K562 (cell line): ENCODE results near the gene SIRT5. TPM values are rescaled to one million over a fixed set of nuclear protein-coding genes. Genes with fewer than 3 reads are reported as not detected.

Experiments
- CBFA2T3 ChIP-seq: fragments of 450-650 bp; IDR thresholded peaks from 2 replicates; pipeline ENCODE4 v1.6.1; 2017
- CBX5 ChIP-seq: IDR thresholded peaks from 2 replicates; pipeline ENCODE4 v1.6.1; 2014; ENCODE audit warnings: low read depth, borderline replicate concordance
- PHF21A ChIP-seq: fragments of 450-650 bp; IDR thresholded peaks from 2 replicates; pipeline ENCODE4 v1.6.1; 2017; ENCODE audit warnings: low read depth, borderline replicate concordance
- RBM34 ChIP-seq: fragments of 200-400 bp; formaldehyde crosslinking; IDR thresholded peaks from 2 replicates; pipeline ENCODE4 v1.6.1; 2018; ENCODE audit warnings: low read length, borderline replicate concordance; ENCODE audit not compliant: insufficient read depth
- RNF2 ChIP-seq: sonication (generic); IDR thresholded peaks from 2 replicates; pipeline ENCODE4 v1.6.1; 2016
- SRSF9 ChIP-seq: fragments of 200-400 bp; formaldehyde crosslinking; IDR thresholded peaks from 2 replicates; pipeline ENCODE4 v1.6.1; 2017; ENCODE audit warnings: low read depth, low read length, borderline replicate concordance
- SUPT5H ChIP-seq: fragments of 450-650 bp; IDR thresholded peaks from 2 replicates; pipeline ENCODE4 v1.6.1; 2016
- ZKSCAN8 ChIP-seq: fragments of 200-800 bp; sonication (Bioruptor generic); IDR thresholded peaks from 2 replicates; pipeline ENCODE4 v1.6.1; 2016; ENCODE audit warnings: missing genetic modification characterization, missing compliant biosample characterization
- ZNF347 ChIP-seq: fragments of 450-650 bp; formaldehyde crosslinking; IDR thresholded peaks from 2 replicates; pipeline ENCODE4 v1.4.0; 2020; ENCODE audit warnings: low read depth, mild to moderate bottlenecking, moderate library complexity
- polyA plus RNA-seq, 8 experiments: library from polyadenylated mRNA; depleted of rRNA in 4 of 8; stranded (reverse) in 5 of 8; unstranded in 3 of 8; fragments of >200 nt; fragmentation: Nextera tagmentation in 2 of 8; fragmentation: Illumina TruSeq in 1 of 8; extraction: Ambion mirVana in 2 of 8; extraction: Trizol in 1 of 8; gene quantifications; 2 replicates each; pipeline versions ENCODE4 v1.2.1 to v1.2.3, GENCODE V29; 2011 to 2014; ENCODE audit warnings: inconsistent platforms in 1 of 8, missing spikeins in 1 of 8
- total RNA-seq, 7 experiments: library from RNA; depleted of rRNA in 6 of 7; stranded (reverse); fragments of >200 nt in 6 of 7; fragmentation: Illumina TruSeq in 2 of 7; extraction: Trizol in 2 of 7; gene quantifications; 2 replicates each; pipeline versions ENCODE4 v1.2.1 to v1.2.3, GENCODE V29; 2011 to 2021; ENCODE audit warnings: low replicate concordance in 1 of 7
- TF ChIP-seq, protein P1 (sequence below): fragments of 450-650 bp; conservative IDR thresholded peaks from 2 replicates; pipeline ENCODE4 v1.6.1; 2016; ENCODE audit warnings: missing genetic modification characterization, low read depth, mild to moderate bottlenecking, control low read depth, missing compliant biosample characterization
- TF ChIP-seq, protein P2 (sequence below): fragments of 250-450 bp; sonication (Bioruptor Pico); IDR thresholded peaks from 2 replicates; pipeline ENCODE4 v1.5.0; 2021; ENCODE audit warnings: mild to moderate bottlenecking, moderate library complexity
- TF ChIP-seq, protein P3 (sequence below): sonication (generic); formaldehyde crosslinking; IDR thresholded peaks from 2 replicates; pipeline ENCODE4 v1.8.1; 2022; ENCODE audit warnings: missing genetic modification reagents
- TF ChIP-seq, protein P4 (sequence below): sonication (generic); formaldehyde crosslinking; IDR thresholded peaks from 2 replicates; pipeline ENCODE4 v1.8.0; 2022; ENCODE audit warnings: missing genetic modification reagents, mild to moderate bottlenecking, moderate library complexity, borderline replicate concordance

SIRT5 gene
- total and polyA plus RNA-seq, 9 of the 15 experiments (the other 6 are each of a cell fraction or from before 2014, with no cell fraction given): 2.1 to 15.7 (median 11.4) TPM

DNA sequence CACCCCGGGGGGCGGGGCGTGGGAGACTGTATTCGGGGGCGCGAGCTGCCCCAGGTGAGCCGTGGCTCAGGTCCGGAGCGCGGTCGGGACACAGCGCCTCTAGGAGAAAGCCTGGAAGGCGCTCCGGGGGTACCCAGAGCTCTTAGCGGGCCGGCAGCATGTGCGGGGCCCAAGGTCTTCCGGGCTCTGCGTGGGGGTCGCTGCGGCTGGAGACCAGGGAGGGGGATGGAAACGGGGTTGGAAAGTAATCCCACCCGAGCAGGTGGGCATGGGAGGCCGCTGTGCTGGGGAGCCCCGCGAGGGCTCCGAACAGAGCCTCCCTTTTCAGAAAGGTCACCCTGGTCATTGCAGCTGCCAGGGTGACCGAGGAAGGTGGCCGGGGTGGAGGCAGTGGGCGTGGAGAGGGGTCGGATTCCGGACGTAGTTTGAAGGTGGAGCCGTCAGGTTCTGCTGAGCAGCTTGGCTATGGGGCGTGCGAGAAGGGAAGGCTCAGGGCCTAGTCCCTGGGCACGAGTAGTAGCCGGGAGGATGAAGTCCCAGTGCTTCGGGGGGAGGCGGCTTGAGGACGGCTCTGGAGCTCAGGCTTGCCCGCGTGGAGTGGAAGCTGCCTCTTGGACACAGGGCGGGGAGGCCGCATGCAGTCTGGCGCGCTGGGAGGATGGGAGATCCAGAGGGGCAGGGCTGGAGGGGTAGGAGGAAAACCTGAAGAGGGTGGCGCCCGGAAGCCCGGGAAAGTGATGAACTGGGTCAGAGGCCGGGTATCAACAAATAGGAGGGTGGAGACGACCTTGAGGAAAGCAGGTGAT is at the start of gene SIRT5 (continued):
- TF ChIP-seq, protein P1, sequence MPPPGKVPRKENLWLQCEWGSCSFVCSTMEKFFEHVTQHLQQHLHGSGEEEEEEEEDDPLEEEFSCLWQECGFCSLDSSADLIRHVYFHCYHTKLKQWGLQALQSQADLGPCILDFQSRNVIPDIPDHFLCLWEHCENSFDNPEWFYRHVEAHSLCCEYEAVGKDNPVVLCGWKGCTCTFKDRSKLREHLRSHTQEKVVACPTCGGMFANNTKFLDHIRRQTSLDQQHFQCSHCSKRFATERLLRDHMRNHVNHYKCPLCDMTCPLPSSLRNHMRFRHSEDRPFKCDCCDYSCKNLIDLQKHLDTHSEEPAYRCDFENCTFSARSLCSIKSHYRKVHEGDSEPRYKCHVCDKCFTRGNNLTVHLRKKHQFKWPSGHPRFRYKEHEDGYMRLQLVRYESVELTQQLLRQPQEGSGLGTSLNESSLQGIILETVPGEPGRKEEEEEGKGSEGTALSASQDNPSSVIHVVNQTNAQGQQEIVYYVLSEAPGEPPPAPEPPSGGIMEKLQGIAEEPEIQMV: peak; percentile 86
- TF ChIP-seq, protein P2, sequence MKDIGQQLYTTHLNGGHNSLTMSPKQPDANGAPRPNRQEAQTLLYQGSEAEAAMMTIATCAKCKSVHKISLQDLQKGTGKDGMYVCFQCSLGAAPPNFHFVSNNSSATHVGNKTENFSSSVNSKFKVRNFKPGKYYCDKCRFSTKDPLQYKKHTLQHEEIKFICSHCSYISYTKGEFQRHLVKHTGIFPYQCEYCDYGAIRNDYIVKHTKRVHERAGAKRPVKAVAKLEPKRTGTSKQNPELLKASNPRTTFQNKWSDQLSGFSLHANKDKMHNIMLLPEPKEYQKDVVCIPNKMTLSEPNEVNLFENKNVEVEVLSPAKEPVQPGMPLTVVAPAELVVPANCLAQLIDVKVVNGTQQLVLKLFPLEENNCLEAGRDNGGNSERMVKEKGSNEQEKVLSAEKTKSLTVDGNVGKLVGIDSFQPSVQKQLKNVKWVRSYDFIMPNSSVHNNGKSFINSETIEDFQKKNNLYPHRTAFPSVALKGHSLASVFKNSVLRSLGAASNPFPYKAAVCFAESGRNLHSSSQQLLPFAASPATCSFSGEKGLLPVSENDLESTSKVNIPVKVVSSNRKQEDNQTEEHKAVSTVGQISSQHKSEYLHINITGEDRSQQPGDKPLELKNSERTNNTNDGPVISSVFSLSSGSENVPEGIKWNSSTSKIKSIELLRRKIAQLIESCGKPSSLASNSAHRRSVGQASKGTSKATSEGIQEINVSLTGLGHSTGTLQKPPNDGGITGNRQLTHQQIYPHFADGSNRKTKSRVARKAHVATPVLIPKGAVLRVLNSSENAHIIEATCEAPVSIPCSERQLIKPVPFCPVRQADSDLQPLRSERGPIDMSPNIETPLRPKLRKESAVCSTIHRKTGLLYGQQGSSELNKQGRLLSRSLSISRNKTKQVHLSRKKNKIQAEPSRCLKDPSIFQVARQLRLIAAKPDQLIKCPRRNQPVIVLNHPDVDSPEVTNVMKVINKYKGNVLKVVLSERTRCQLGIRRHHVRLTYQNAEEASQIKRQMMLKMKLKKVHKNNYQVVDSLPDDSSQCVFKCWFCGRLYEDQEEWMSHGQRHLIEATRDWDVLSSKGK (CRISPR knock-in tag): no peak
- no peak for TF ChIP-seq ZKSCAN8 (CRISPR knock-in tag)
- TF ChIP-seq, protein P3, sequence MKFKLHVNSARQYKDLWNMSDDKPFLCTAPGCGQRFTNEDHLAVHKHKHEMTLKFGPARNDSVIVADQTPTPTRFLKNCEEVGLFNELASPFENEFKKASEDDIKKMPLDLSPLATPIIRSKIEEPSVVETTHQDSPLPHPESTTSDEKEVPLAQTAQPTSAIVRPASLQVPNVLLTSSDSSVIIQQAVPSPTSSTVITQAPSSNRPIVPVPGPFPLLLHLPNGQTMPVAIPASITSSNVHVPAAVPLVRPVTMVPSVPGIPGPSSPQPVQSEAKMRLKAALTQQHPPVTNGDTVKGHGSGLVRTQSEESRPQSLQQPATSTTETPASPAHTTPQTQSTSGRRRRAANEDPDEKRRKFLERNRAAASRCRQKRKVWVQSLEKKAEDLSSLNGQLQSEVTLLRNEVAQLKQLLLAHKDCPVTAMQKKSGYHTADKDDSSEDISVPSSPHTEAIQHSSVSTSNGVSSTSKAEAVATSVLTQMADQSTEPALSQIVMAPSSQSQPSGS (CRISPR knock-in tag): no peak
- TF ChIP-seq CBX5: no peak
- TF ChIP-seq, protein P4, sequence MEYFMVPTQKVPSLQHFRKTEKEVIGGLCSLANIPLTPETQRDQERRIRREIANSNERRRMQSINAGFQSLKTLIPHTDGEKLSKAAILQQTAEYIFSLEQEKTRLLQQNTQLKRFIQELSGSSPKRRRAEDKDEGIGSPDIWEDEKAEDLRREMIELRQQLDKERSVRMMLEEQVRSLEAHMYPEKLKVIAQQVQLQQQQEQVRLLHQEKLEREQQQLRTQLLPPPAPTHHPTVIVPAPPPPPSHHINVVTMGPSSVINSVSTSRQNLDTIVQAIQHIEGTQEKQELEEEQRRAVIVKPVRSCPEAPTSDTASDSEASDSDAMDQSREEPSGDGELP: peak; percentile 86
- TF ChIP-seq SUPT5H: peak; percentile 95
- TF ChIP-seq PHF21A: peak; percentile 61; the same call in 1 of the 2 replicates
- TF ChIP-seq ZNF347: peak; percentile 71; the same call in 1 of the 2 replicates
- peak; percentile 16 for TF ChIP-seq RNF2
- no peak for TF ChIP-seq SRSF9
- no peak for TF ChIP-seq CBFA2T3
- TF ChIP-seq RBM34: no peak
